NCI-H146 (cell line): Measurements from ENCODE around the gene GHRL.

Source experiments
- DNase-seq: peaks from one replicate; lab custom pipeline; 2025; lab: John Stamatoyannopoulos, UW

GHRL gene

DNA sequence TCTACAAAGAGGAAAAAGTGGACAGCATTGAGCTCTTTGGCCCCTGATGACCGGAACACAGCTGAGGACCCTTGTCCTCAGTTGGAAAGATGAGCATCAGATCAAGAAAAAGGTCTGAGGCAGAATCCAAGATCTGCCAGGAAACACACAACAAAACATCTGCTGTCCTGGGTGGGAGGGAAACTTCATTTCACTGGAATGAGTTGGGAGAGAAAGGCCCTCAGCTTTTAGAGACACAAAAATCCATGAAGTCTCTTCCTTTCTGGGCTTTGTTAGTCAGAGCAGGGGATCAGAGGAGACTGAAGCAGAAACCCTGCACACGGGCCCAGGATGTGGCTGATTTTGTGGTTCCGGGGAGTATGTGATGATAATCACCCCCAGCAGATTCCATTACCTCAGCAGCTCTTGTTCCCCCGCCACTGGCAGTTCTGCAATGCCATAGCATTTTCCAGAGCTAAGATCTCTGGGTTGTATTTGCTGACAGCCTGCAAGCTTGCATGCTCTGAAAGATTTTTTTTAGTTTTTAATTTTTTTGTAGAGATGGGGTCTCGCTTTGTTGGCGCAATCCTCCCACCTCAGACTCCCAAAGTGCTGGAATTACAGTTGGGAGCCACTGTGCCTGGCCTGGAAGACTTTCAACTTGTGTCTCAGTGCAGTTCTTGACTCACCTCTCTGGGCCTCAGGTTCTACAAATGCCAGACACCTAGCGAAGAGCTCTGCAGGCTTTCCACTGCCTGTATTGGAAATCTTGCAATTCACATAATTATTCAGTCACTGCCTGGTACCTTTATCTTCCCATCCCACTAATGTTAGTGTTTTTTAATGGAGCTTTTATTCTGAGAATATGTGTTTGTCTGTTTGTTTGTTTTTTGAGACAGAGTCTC, 50.3 kb downstream of the GHRL start:
- DNase-seq: no peak

DNA sequence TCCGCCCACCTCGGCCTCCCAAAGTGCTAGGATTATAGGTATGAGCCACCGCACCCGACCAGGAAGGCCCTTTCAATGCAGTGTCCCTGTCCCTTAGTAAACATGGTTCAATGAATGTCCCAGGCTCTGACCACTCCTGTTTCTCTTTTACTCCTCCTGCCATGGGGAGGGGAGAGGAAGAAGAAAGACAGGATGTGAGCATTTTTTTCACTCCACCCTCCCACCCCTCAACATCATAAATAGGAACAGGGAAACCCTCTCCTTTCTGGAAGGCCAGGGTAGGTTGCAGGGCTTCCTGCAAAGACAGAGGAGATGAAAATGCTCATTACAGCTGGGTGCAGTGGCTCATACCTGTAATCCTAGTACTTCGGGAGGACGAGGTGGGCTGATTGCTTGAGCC, 51.9 kb downstream of the GHRL start:
- DNase-seq: no peak

DNA sequence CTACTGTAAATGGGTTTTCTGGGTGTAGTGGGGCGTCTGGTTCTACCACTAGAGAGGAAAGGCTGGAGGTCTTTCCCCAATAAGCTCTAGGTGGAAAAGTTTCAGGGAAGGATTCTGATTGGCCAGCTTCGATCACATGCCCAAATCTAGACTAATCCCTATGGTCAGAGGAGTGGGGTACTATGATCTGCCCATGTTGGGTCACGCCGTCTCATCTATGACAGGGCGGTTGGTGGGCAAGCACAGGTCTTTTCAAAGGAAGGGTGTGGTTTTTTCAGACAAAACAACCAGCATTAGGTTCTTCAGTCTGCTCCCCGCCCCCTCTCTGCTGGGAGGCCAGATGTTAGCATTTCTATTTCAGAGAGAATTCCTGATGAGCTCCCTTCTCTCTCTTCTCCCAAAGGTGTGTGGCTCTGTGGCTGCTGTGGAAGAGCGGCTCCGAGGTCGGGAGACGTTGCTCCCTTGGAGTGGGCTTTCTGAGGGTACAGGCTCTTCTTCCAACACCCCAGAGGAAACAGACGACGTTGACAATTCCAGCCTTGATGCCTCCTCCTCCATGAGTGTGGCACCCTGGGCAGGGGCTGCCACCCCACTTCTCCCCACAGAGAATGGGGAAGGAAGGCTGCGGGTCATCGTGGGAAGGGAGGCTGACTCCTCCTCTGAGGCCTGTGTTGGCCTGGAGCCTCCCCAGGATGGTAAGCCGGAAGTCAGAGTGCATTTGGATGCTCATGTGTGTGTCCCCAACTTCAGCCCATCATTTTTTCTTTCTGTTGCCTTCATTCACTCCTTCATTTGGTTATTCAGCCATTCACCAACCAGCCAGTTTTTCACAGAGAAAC, 54.2 kb downstream of the GHRL start:
- no peak for DNase-seq
